ENCODE data around the gene FSTL4. TPM values are rescaled to one million over a fixed set of nuclear protein-coding genes. Genes with fewer than 3 reads are reported as not detected.
A peak's percentile ranks its signal among the peaks of the same experiment; 100 is the strongest.

The FSTL4 gene
- total and polyA plus RNA-seq, 2 experiments from 2014 or later: 0.47 to 0.74 TPM

DNA sequence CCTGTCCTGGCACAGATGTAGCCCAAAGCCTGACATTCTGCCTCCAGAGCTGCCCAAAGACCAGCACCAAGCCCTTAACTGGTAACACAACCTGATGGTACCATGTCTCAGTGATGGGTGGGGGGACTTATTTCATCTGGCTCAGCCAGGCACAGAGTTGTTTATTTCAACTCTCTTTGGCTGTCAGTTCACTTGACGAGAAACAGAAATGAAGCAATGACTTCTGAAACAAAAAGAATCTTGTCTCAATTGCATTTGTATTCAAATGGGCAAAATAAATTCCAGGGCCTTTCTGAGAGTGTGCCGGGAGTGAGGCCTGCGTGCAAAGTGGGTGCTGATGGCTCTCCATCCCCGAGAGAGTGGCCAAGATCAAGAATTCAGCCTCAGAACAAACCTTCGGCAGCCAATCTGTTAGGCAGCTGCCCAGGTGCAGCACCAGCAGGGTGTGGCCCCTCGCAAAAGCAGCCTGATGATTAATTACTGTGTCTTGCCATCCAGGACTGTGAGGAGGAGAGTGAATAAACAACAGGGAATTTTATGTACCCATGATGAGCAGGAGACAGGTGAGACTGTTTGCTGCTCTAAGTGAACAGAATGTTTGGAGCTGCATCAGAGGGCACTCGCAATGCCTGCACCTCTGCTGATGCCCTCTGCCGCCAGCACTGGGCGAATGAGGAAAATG lies 322.5 kb downstream of the FSTL4 start:
- no peak for TF ChIP-seq EZH2 (IDR thresholded peaks at IDR 0.05; ENCODE audit: borderline replicate concordance)
- no peak for TF ChIP-seq CTCF (IDR thresholded peaks at IDR 0.05; ENCODE audit: poor library complexity)
- TF ChIP-seq EZH2phosphoT487 (IDR thresholded peaks at IDR 0.05; ENCODE audit: low read depth, severe bottlenecking, unreplicated experiment): no peak
- Histone ChIP-seq H3K79me2 (no peaks in the 10 kb centered on the region), H3K9me2 (replicated peaks; ENCODE audit: insufficient read depth) (no peaks in the 10 kb centered on the region), H3K4me2 (no peak overlapping the region), H3K9me3 (ENCODE audit: low read depth) (no peaks in the 10 kb centered on the region), H2AFZ (no peak overlapping the region), H3K27me3 (no peaks in the 10 kb centered on the region), H4K20me1 (ENCODE audit: insufficient read depth, poor library complexity, severe bottlenecking) (no peaks in the 10 kb centered on the region), H3K36me3 (replicated peaks; ENCODE audit: insufficient read depth, low read depth) (no peaks in the 10 kb centered on the region), H3K4me3 (no peak overlapping the region), H3K4me1 (ENCODE audit: insufficient read depth) (peaks cover 4% of the 10 kb centered on the region), H3K27ac (no peak overlapping the region)
- DNase-seq (ENCODE audit: low spot score): no peak
- WGBS (ENCODE audit: low lambda C conversion rate, missing lambda C conversion rate): 71% methylated on average over 9 of the region's 9 CpGs

GRCh38 chr5:133287500-133287899 lies 324.8 kb downstream of the FSTL4 start:
- DNase-seq (ENCODE audit: low spot score): peak; percentile 75
- Histone ChIP-seq H3K9me3 (ENCODE audit: low read depth) (no peaks in the 10 kb centered on the region), H3K36me3 (replicated peaks; ENCODE audit: insufficient read depth, low read depth) (no peaks in the 10 kb centered on the region), H4K20me1 (ENCODE audit: insufficient read depth, poor library complexity, severe bottlenecking) (no peaks in the 10 kb centered on the region), H3K9me2 (replicated peaks; ENCODE audit: insufficient read depth) (no peaks in the 10 kb centered on the region), H3K4me2 (no peak overlapping the region), H3K79me2 (no peaks in the 10 kb centered on the region), H3K4me3 (no peak overlapping the region), H3K4me1 (ENCODE audit: insufficient read depth) (peaks cover 13% of the 10 kb centered on the region), H3K27ac (no peak overlapping the region), H2AFZ (no peak overlapping the region), H3K27me3 (no peaks in the 10 kb centered on the region)
- 68% methylated on average over 3 of the region's 3 CpGs for WGBS (ENCODE audit: low lambda C conversion rate, missing lambda C conversion rate)
- TF ChIP-seq EZH2 (IDR thresholded peaks at IDR 0.05; ENCODE audit: borderline replicate concordance): no peak
- TF ChIP-seq CTCF (IDR thresholded peaks at IDR 0.05; ENCODE audit: poor library complexity): peak; percentile 61
- TF ChIP-seq EZH2phosphoT487 (IDR thresholded peaks at IDR 0.05; ENCODE audit: low read depth, severe bottlenecking, unreplicated experiment): no peak

DNA sequence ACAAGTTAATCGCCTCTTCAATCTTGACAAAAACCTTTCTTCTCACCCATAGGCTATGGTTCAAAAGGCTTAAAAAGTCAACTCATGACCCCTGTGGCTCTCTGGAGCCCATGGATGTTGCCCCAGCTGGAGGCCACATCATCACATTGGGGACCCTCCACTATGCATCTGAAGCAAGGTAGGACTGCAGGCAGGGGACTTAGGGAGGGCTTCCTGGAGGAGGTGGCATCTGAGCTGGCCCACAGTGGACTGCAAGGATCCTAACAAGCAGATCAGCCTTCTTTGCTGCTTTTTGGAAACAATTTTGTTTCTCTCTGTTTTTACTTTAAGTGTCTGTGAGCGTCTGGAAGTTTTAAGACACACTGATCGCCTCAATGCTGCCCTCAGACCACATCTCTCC lies 325.9 kb downstream of the FSTL4 start:
- no peaks in the 10 kb centered on the region for H3K27me3 ChIP-seq
- no peaks in the 10 kb centered on the region for H3K79me2 ChIP-seq
- no peak overlapping the region for H3K4me3 ChIP-seq
- no peak for DNase-seq (ENCODE audit: low spot score)
- H3K36me3 ChIP-seq (replicated peaks; ENCODE audit: insufficient read depth, low read depth): no peaks in the 10 kb centered on the region
- 94% methylated on average over 3 of the region's 3 CpGs for WGBS (ENCODE audit: low lambda C conversion rate, missing lambda C conversion rate)
- H3K9me2 ChIP-seq (replicated peaks; ENCODE audit: insufficient read depth): no peaks in the 10 kb centered on the region
- no peak overlapping the region for H3K4me2 ChIP-seq
- H3K4me1 ChIP-seq (ENCODE audit: insufficient read depth): peaks cover 15% of the 10 kb centered on the region
- no peak overlapping the region for H2AFZ ChIP-seq
- no peak overlapping the region for H3K27ac ChIP-seq
- H3K9me3 ChIP-seq (ENCODE audit: low read depth): no peaks in the 10 kb centered on the region
- H4K20me1 ChIP-seq (ENCODE audit: insufficient read depth, poor library complexity, severe bottlenecking): no peaks in the 10 kb centered on the region
- TF ChIP-seq EZH2 (IDR thresholded peaks at IDR 0.05; ENCODE audit: borderline replicate concordance): no peak
- no peak for TF ChIP-seq EZH2phosphoT487 (IDR thresholded peaks at IDR 0.05; ENCODE audit: low read depth, severe bottlenecking, unreplicated experiment)

GRCh38 chr5:133285583-133286021 lies 326.7 kb downstream of the FSTL4 start:
- H3K36me3 ChIP-seq (replicated peaks; ENCODE audit: insufficient read depth, low read depth): no peaks in the 10 kb centered on the region
- no peaks in the 10 kb centered on the region for H3K79me2 ChIP-seq
- peaks cover 15% of the 10 kb centered on the region for H3K4me1 ChIP-seq (ENCODE audit: insufficient read depth)
- 90% methylated on average over 7 of the region's 7 CpGs for WGBS (ENCODE audit: low lambda C conversion rate, missing lambda C conversion rate)
- no peak overlapping the region for H3K4me2 ChIP-seq
- no peaks in the 10 kb centered on the region for H3K27me3 ChIP-seq
- H4K20me1 ChIP-seq (ENCODE audit: insufficient read depth, poor library complexity, severe bottlenecking): no peaks in the 10 kb centered on the region
- H2AFZ ChIP-seq: no peak overlapping the region
- H3K27ac ChIP-seq: no peak overlapping the region
- H3K9me2 ChIP-seq (replicated peaks; ENCODE audit: insufficient read depth): no peaks in the 10 kb centered on the region
- H3K4me3 ChIP-seq: no peak overlapping the region
- H3K9me3 ChIP-seq (ENCODE audit: low read depth): no peaks in the 10 kb centered on the region
- no peak for DNase-seq (ENCODE audit: low spot score)
- TF ChIP-seq EZH2phosphoT487 (IDR thresholded peaks at IDR 0.05; ENCODE audit: low read depth, severe bottlenecking, unreplicated experiment): no peak
- TF ChIP-seq CTCF (IDR thresholded peaks at IDR 0.05; ENCODE audit: poor library complexity): no peak
- no peak for TF ChIP-seq EZH2 (IDR thresholded peaks at IDR 0.05; ENCODE audit: borderline replicate concordance)
